NCI-H2107 treated with DMSO at 0.1 percent for 48 hours (cell line): ENCODE data around the gene OR5M8.

Source experiments
- DNase-seq: peaks from one replicate; lab custom pipeline; 2025; ENCODE audit not compliant: unreplicated experiment; lab: John Stamatoyannopoulos, UW

The OR5M8 gene

GRCh38 chr11:56491270-56491669 is at the start of gene OR5M8:
TSS of gene OR5M8 (minus strand) at chr11:56491370. CDS start at chr11:56491370, 0 bp downstream.
- DNase-seq, result no peak

GRCh38 chr11:56533054-56533740 is 42.0 kb upstream of the OR5M8 start:
- DNase-seq, result no peak

GRCh38 chr11:56531856-56532255 is 40.7 kb upstream of the OR5M8 start:
- no peak for DNase-seq

DNA sequence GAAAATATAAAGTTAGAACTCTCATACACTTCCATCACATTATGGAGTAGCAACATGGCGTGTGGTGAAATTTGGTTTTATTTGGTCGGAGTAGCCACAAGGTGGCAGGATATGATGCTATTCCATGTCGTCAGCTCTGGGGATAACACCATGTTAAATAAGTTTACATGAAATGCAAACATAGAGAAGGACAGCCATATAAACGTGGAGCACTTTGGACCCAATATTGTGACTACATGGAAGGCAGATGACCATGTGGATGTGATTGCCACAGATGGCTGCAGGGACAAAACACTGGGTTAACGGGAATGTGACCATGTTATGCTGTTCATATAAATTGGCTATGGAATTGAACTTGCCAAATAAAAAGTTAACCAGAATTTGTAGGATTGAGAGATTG is 30.8 kb upstream of the OR5M8 start:
- no peak for DNase-seq

- DNase-seq, result no peak
These were observed 22.1 kb upstream of the OR5M8 start for GRCh38 chr11:56513280-56513679.

DNA sequence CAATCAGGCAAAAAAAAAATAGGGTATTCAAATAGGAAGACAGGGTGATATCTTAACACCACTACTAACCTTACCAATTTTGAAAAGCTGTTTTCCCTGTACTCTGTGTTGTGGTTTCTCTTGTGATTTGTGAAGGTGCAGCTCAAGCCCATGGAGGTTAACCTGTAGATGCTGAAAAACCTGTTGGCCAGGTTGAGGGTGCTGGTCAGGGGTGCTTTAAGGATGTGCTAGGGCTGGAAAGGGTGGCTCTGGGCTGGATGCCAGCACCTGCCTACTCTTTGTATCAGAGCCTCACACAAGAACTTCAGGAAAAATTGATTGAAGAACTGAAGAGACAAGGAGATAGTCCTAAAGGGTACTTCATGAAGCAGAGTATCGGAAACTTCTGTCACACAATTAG is 18.3 kb upstream of the OR5M8 start:
- no peak for DNase-seq

DNA sequence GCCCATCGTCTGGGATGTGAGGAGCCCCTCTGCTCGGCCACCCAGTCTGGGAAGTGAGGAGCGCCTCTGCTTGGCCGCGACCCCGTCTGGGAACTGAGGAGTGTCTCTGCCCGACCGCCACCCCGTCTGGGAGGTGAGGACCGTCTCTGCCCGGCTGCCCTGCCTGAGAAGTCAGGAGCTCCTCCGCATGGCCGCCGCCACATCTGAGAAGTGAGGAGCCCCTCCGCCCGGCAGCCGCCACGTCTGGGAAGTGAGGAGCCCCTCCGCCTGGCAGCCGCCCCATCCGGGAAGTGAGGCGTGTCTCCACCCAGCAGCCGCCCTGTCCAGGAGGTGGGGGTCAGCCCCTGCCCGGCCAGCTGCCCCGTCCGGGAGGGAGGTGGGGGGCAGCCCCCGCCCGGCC is 5.8 kb upstream of the OR5M8 start:
- no peak for DNase-seq

GRCh38 chr11:56495117-56495516 is 3.9 kb upstream of the OR5M8 start:
- no peak for DNase-seq

DNA sequence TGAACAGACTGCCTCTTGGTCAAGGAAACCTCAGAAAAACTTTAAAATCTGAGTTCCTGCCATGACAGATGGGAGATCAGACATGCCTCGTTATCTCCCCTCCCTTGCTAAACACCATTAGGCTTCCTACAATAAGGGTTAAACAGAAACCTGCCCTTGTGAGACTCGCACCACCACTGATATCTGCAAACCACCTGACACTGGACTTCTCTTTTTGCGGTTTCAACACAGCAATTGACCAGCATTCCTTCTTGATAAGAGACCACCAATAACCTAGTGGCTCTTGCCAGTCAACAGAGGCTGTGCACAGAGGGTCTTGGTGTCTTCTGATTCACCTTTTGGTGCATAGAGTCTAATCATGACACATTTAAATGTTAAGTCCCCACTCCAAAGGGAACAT is 4.4 kb downstream of the OR5M8 start:
- no peak for DNase-seq

DNA sequence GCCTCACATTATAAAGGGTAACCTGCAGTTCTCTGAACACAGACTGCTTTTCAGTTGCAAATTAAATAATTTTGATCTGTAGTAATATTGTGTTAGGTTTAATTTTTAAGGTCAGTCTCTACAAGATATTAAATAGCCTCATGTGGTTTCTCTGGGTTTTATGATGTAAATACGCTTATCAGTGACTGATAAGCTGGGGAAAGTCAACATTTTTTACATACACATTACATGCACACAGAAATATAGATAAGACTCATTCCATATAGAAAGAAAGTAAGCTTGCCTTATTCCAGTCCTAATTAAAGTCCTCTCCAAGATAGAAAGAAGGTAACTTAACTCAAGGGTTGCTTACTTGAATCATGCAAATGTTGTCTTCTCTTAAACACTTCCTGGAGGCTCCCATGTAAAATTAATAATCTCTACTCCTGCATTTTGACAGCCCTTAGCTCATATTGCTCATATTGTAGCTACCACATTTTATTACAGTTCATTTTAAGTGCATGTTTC is 16.4 kb downstream of the OR5M8 start:
- DNase-seq, result no peak

DNA sequence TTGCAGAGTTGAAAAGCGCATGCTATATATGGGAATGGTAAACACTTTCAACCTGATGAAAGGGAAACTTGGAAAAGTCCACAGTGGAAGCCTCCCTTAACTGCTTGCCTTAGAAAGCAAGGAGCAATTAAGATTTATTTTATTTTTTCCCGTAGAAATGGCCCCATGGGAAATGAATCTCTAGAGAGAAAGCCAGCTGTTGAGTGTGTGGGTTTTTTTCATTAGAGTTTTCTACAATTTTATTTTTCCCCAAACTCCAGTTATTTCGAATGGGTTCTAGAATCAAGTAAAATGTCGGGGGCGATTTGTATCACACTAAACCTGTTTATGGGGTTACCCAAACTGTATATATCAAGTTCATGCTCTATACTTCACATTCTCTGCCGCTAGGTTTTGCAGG is 17.9 kb downstream of the OR5M8 start, which contains the start of gene OR5M3:
OR5M3 (minus strand) TSS at position 101 of the 400 bp plus-strand sequence. CDS start 2,855 bp downstream, outside the sequence.
- no peak for DNase-seq

DNA sequence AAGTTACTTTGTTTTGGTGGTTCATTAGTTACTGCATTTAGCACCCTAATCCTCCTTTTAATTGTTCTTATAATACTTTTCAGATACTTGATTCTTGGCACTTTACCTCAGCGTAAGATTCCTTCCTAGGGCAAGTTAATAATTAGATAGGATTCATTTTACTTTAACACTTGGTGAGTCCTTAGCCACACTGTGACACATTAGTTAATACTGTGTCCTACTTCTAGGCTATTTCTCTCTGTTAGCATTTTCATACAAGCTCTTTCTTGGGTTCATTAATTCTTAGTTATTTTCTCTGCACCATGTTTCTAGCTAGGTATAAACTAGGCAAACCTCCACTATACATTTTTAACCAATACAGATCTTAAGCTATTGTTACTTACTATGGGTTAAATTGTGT is 34.1 kb downstream of the OR5M8 start:
- DNase-seq, result no peak

- no peak for DNase-seq
These were observed 37.6 kb downstream of the OR5M8 start for GRCh38 chr11:56453521-56453920.
